PC-9 (cell line): Measurements from ENCODE around the gene RCOR1. TPM values are rescaled to one million over a fixed set of nuclear protein-coding genes. Genes with fewer than 3 reads are reported as not detected.

Experiments
- BruUV-seq: library from RNA; stranded (reverse); fragments of 400-500 nt; replicated peaks from 2 replicates; lab custom pipeline; 2021; lab: Mats Ljungman, UMichigan
- CTCF ChIA-PET: fragments of 300-600 bp; sonication (Branson Sonifier 250); formaldehyde crosslinking; loops from one replicate; lab custom pipeline; 2022; ENCODE audit warnings: antibody characterized with exemption; lab: Charles Lee
- POLR2A ChIA-PET: fragments of 300-600 bp; sonication (Branson Sonifier 250); formaldehyde crosslinking; loops from one replicate; lab custom pipeline; 2022; ENCODE audit warnings: antibody characterized with exemption; ENCODE audit not compliant: unreplicated experiment; lab: Charles Lee
- DNase-seq, 2 experiments: peaks; one replicate each; pipeline versions ENCODE4 v3.0.0 to v3.0.0-alpha.2; 2015 to 2022; ENCODE audit warnings: mixed read lengths in 1 of 2
- H2AFZ ChIP-seq: fragments of 200-600 bp; sonication (generic); 2 replicates; pipeline ENCODE4 v1.8.1; 2017; ENCODE audit warnings: antibody characterized with exemption
- H3F3A ChIP-seq: fragments of 200-600 bp; sonication (generic); 2 replicates; pipeline ENCODE4 v1.8.1; 2017; ENCODE audit warnings: antibody characterized with exemption, mild to moderate bottlenecking, low read depth; ENCODE audit not compliant: insufficient read depth
- H3K27ac ChIP-seq: fragments of 200-600 bp; sonication (generic); 2 replicates; pipeline ENCODE4 v1.6.1; 2016; ENCODE audit warnings: mixed run types
- H3K27me3 ChIP-seq: fragments of 200-600 bp; sonication (generic); 2 replicates; pipeline ENCODE4 v1.6.1; 2016; ENCODE audit warnings: low read depth, mixed run types; ENCODE audit not compliant: insufficient read depth
- H3K36me3 ChIP-seq: fragments of 200-600 bp; sonication (generic); 2 replicates; pipeline ENCODE4 v1.6.1; 2016; ENCODE audit warnings: low read depth, mixed run types
- H3K4me1 ChIP-seq: fragments of 200-600 bp; sonication (generic); replicated peaks from 2 replicates; pipeline ENCODE4 v1.6.1; 2016; ENCODE audit warnings: mixed run types; ENCODE audit not compliant: insufficient read depth
- H3K4me2 ChIP-seq: fragments of 200-600 bp; sonication (generic); 2 replicates; pipeline ENCODE4 v1.6.1; 2017; ENCODE audit warnings: mixed run types
- H3K4me3 ChIP-seq: fragments of 200-600 bp; sonication (generic); 2 replicates; pipeline ENCODE4 v1.6.1; 2016; ENCODE audit warnings: mixed run types
- H3K79me2 ChIP-seq: fragments of 200-600 bp; sonication (generic); 2 replicates; pipeline ENCODE4 v1.6.1; 2017; ENCODE audit warnings: low read depth, mixed run types
- H3K9me2 ChIP-seq: fragments of 200-600 bp; sonication (generic); 2 replicates; pipeline ENCODE4 v1.8.1; 2017; ENCODE audit warnings: mild to moderate bottlenecking; ENCODE audit not compliant: insufficient read depth
- H3K9me3 ChIP-seq: fragments of 200-600 bp; sonication (generic); 2 replicates; pipeline ENCODE4 v1.8.1; 2016; ENCODE audit warnings: low read depth; ENCODE audit not compliant: insufficient read depth
- H4K20me1 ChIP-seq: fragments of 200-600 bp; sonication (generic); 2 replicates; pipeline ENCODE4 v1.8.1; 2017; ENCODE audit not compliant: insufficient read depth
- CTCF ChIP-seq: fragments of 200-600 bp; sonication (generic); conservative IDR thresholded peaks from 2 replicates; pipeline ENCODE4 v1.6.1; 2017; ENCODE audit warnings: mixed run types, antibody characterized with exemption, mild to moderate bottlenecking, moderate library complexity
- EZH2 ChIP-seq: fragments of 200-600 bp; sonication (generic); IDR thresholded peaks from 2 replicates; pipeline ENCODE4 v1.8.0; 2017; ENCODE audit warnings: antibody characterized with exemption, low read depth
- intact Hi-C: fragments of 100-400 bp; cut with micrococcal nuclease; formaldehyde crosslinking; loops from one replicate; pipeline ENCODE4 v1.10.0; 2022; ENCODE audit not compliant: unreplicated experiment
- total RNA-seq: library from RNA; stranded (reverse); gene quantifications from 2 replicates; pipeline ENCODE4 v1.2.3, GENCODE V29; 2021

The RCOR1 gene
- total RNA-seq, 1 experiment from 2014 or later = 67.2 TPM

DNA sequence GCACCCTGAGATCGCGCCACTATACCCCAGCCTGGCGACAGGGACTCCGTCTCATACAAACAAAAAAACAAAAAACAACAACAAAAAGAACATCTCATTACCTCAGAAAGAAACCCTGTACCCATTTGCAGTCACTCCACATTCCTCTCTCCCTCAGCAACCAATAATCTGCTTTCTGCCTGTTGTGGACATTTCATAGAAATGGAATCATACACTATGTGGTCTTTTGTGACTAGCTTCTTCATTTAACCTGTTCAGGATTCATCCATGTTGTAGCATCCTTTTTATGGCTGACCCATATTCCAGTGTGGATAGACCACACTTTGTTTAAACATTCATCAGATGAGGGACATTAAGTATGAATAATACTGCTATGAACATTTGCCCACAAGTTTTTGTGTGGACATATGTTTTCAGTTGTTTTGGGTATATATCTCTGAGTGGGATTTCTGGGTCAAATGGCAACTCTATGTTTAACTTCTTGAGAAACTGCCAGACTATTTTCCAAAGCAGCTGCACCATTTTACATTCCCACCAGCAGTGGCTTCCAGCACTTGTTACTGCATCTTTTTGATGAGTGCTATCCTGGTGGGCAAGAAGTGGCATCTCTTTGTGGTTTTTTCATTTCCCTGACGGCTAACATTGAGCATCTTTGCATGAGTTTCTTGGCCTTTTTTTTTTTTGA is 5.9 kb upstream of the RCOR1 start:
- CTCF ChIA-PET = no interaction called here
- Histone ChIP-seq H4K20me1 (no peaks in the 10 kb centered on the region), H3K9me3 (no peaks in the 10 kb centered on the region), H3K9me2 (no peaks in the 10 kb centered on the region), H3K27ac (no peak overlapping the region), H3K4me2 (no peak overlapping the region), H3K4me3 (no peak overlapping the region), H2AFZ (no peak overlapping the region), H3F3A (peaks cover 43% of the 10 kb centered on the region), H3K27me3 (no peaks in the 10 kb centered on the region), H3K36me3 (no peaks in the 10 kb centered on the region), H3K79me2 (peaks cover 17% of the 10 kb centered on the region), H3K4me1 (peaks cover 26% of the 10 kb centered on the region)
- BruUV-seq = no TSS peak
- DNase-seq = no peak
- TF ChIP-seq CTCF = no peak
- TF ChIP-seq EZH2 = no peak
- intact Hi-C loops = no loop called here
- POLR2A ChIA-PET = interaction anchor here (0.7 to 1.0 kb wide), 3 partner anchors 14 to 62 kb away, joined by 3 to 15 read pairs (median 3); no protein-coding TSS in a partner anchor

DNA sequence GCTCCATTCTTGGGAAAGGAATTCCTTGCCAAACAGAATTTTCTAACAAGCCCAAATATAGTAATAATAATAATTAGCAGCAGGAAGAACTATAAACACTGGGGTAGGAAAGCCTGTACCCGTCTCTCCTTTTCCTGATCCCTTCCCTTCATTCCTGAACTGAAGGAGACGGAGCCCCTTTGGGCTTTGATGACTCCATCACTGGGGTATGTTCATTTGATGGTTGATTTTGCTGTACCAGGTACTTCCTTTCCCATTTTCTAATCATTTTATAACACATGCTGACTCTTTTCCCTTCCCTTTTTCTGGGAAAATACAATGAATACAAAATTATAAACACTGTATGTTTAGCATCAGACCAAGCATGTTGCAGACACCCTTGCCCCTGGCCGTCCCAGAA is 3.6 kb upstream of the RCOR1 start:
- H3K79me2 ChIP-seq = peaks cover 27% of the 10 kb centered on the region
- no peak for DNase-seq
- peaks cover 45% of the 10 kb centered on the region for H3F3A ChIP-seq
- H3K36me3 ChIP-seq = no peaks in the 10 kb centered on the region
- POLR2A ChIA-PET = interaction anchor here (0.7 kb wide), 1 partner anchor 120 kb away, joined by 3 read pairs; no protein-coding TSS in a partner anchor
- CTCF ChIA-PET = interaction anchor here (0.6 kb wide), 1 partner anchor 1175 kb away, joined by 3 read pairs; no protein-coding TSS in a partner anchor
- peaks cover 28% of the 10 kb centered on the region for H3K4me1 ChIP-seq
- no peak for TF ChIP-seq EZH2
- no peak for TF ChIP-seq CTCF
- H3K4me2 ChIP-seq = no peak overlapping the region
- no peaks in the 10 kb centered on the region for H3K9me3 ChIP-seq
- H3K27ac ChIP-seq = no peak overlapping the region
- no peak overlapping the region for H3K4me3 ChIP-seq
- intact Hi-C loops = no loop called here
- H4K20me1 ChIP-seq = peaks cover 6% of the 10 kb centered on the region
- H2AFZ ChIP-seq = no peak overlapping the region
- no TSS peak for BruUV-seq
- no peaks in the 10 kb centered on the region for H3K27me3 ChIP-seq
- no peaks in the 10 kb centered on the region for H3K9me2 ChIP-seq

GRCh38 chr14:102589761-102590290 is 2.6 kb upstream of the RCOR1 start:
- peaks cover 15% of the 10 kb centered on the region for H4K20me1 ChIP-seq
- no peaks in the 10 kb centered on the region for H3K9me2 ChIP-seq
- intact Hi-C loops = loop anchor here (5.0 kb wide), 2 partner anchors 337 to 537 kb away; no protein-coding TSS in a partner anchor
- no peak overlapping the region for H3K4me3 ChIP-seq
- peaks cover 37% of the 10 kb centered on the region for H3K79me2 ChIP-seq
- peak overlapping the region; percentile 96 for H3K27ac ChIP-seq
- H3F3A ChIP-seq = peaks cover 52% of the 10 kb centered on the region
- no peaks in the 10 kb centered on the region for H3K9me3 ChIP-seq
- peak overlapping the region; percentile 86 for H3K4me2 ChIP-seq
- no TSS peak for BruUV-seq
- no peaks in the 10 kb centered on the region for H3K27me3 ChIP-seq
- CTCF ChIA-PET = no interaction called here
- H2AFZ ChIP-seq = no peak overlapping the region
- TF ChIP-seq EZH2 (no peak), CTCF (no peak)
- no peak for DNase-seq
- peaks cover under 1% of the 10 kb centered on the region; the same call in 1 of the 2 replicates for H3K36me3 ChIP-seq
- POLR2A ChIA-PET = interaction anchor here (0.6 to 0.7 kb wide), 3 partner anchors 20 to 119 kb away, joined by 3 to 4 read pairs (median 3); no protein-coding TSS in a partner anchor
- peaks cover 37% of the 10 kb centered on the region for H3K4me1 ChIP-seq
